GM12873 (cell line): ENCODE data around the gene S100A7.

Experiments
- CTCF ChIP-seq: IDR thresholded peaks from 2 replicates; pipeline ENCODE4 v1.5.1; 2012; ENCODE audit warnings: low read depth, mild to moderate bottlenecking, moderate library complexity, low read length, control low read depth; ENCODE audit not compliant: insufficient read depth; ENCODE audit errors: missing control alignments

The S100A7 gene

GRCh38 chr1:153434746-153435455 is 25.6 kb downstream of the S100A7 start:
- no peak for TF ChIP-seq CTCF

- TF ChIP-seq CTCF, result no peak
These were observed 27.4 kb downstream of the S100A7 start for GRCh38 chr1:153432874-153433681.

GRCh38 chr1:153431928-153432327 is 28.5 kb downstream of the S100A7 start:
- TF ChIP-seq CTCF, result no peak

GRCh38 chr1:153431427-153431826 is 29.0 kb downstream of the S100A7 start:
- no peak for TF ChIP-seq CTCF

- TF ChIP-seq CTCF, result no peak
These were observed 29.4 kb downstream of the S100A7 start for GRCh38 chr1:153431002-153431401.

- no peak for TF ChIP-seq CTCF
These were observed 29.9 kb downstream of the S100A7 start for GRCh38 chr1:153430561-153430960.

- TF ChIP-seq CTCF, result no peak
These were observed 30.3 kb downstream of the S100A7 start for GRCh38 chr1:153430166-153430553.
